ENCODE measurements around the gene MRPS27. TPM values are rescaled to one million over a fixed set of nuclear protein-coding genes. Genes with fewer than 3 reads are reported as not detected.

The MRPS27 gene
- total and polyA plus RNA-seq, 9 of the 15 experiments (the other 6 are each of a cell fraction or from before 2014, with no cell fraction given) = 73.6 to 144 (median 106) TPM

GRCh38 chr5:72281430-72281763 is 38.6 kb downstream of the MRPS27 start (continued):
- TF ChIP-seq SPI1 (IDR thresholded peaks at IDR 0.05; ENCODE audit: borderline replicate concordance, low read depth, low read length) (no peak), ZNF217 (CRISPR knock-in tag; IDR thresholded peaks at IDR 0.05) (no peak), HINFP (tag; conservative IDR thresholded peaks at IDR 0.05; ENCODE audit: low read depth) (peak; percentile 39; the same call in 1 of the 2 replicates), NR2F6 (CRISPR knock-in tag; IDR thresholded peaks at IDR 0.05) (no peak), CREB5 (CRISPR knock-in tag; IDR thresholded peaks at IDR 0.05) (0 out of 2 replicates have a peak, but pooled peaks have one; percentile 20), CHCHD3 (CRISPR knock-in tag; IDR thresholded peaks at IDR 0.05) (no peak), RCOR1 (IDR thresholded peaks at IDR 0.05; ENCODE audit: borderline replicate concordance in 1 of 2, low read depth in 2 of 2, low read length in 2 of 2) (no peak), ZNF717 (CRISPR knock-in tag; IDR thresholded peaks at IDR 0.05) (no peak), RFX1 (IDR thresholded peaks at IDR 0.05) (no peak), CBX5 (IDR thresholded peaks at IDR 0.05; ENCODE audit: borderline replicate concordance, low read depth) (no peak), BRD4 (IDR thresholded peaks at IDR 0.05) (0 out of 2 replicates have a peak, but pooled peaks have one; percentile 28), FOS (IDR thresholded peaks at IDR 0.05; ENCODE audit: extremely low read depth, insufficient read length) (no peak), CUX1 (CRISPR knock-in tag; IDR thresholded peaks at IDR 0.05) (no peak)
